Dedifferentiated amniotic fluid mesenchymal stem cell (primary cell): Measurements from ENCODE around the gene DLX6.
"Not testable (repeated sequence)": the region's sequence is repeated elsewhere in the genome, so short reads cannot be mapped to it uniquely, and the experiment has no call there.

Source experiments
- DNase-seq: peaks from one replicate; pipeline ENCODE4 v3.0.0-alpha.2; 2016; ENCODE audit errors: extremely low spot score

DLX6 gene

GRCh38 chr7:97024209-97025129, 19.1 kb downstream of the DLX6 start, which contains the start of gene DLX5:
Gene DLX5, minus strand, starts transcription at chr7:97024831. Its CDS starts 208 bp downstream, at chr7:97024623.
- peak; percentile 75 for DNase-seq

- DNase-seq = no peak
Observed at GRCh38 chr7:97025130-97025499, 19.8 kb downstream of the DLX6 start.

GRCh38 chr7:97025983-97026714, 20.8 kb downstream of the DLX6 start:
- DNase-seq = no peak

GRCh38 chr7:97026715-97027426, 21.5 kb downstream of the DLX6 start:
- DNase-seq = no peak

GRCh38 chr7:97027427-97028234, 22.3 kb downstream of the DLX6 start:
- peak; percentile 93 for DNase-seq

GRCh38 chr7:97034213-97034852, 29.0 kb downstream of the DLX6 start:
- DNase-seq = not testable (repeated sequence)

GRCh38 chr7:97039374-97040065, 34.2 kb downstream of the DLX6 start:
- no peak for DNase-seq

- DNase-seq = no peak
Observed at GRCh38 chr7:97043281-97043680, 37.9 kb downstream of the DLX6 start.
